HepG2 (cell line): ENCODE data around the gene CBX2. TPM values are rescaled to one million over a fixed set of nuclear protein-coding genes. Genes with fewer than 3 reads are reported as not detected.
A peak's percentile ranks its signal among the peaks of the same experiment; 100 is the strongest.

ENCODE experiments used
- BRD4 ChIP-seq: sonication (generic); formaldehyde crosslinking; IDR thresholded peaks from 2 replicates; pipeline ENCODE4 v1.4.0; 2020; ENCODE audit warnings: missing genetic modification reagents
- JARID2 ChIP-seq: sonication (generic); formaldehyde crosslinking; IDR thresholded peaks from 2 replicates; pipeline ENCODE4 v1.8.1; 2023; ENCODE audit warnings: missing genetic modification reagents, inconsistent platforms; ENCODE audit not compliant: insufficient replicate concordance
- KDM1A ChIP-seq: IDR thresholded peaks from 2 replicates; pipeline ENCODE4 v1.6.1; 2016; ENCODE audit warnings: missing compliant biosample characterization
- KMT2A ChIP-seq: sonication (generic); formaldehyde crosslinking; IDR thresholded peaks from 2 replicates; pipeline ENCODE4 v1.4.0; 2020; ENCODE audit warnings: missing genetic modification reagents
- LBX2 ChIP-seq: sonication (generic); formaldehyde crosslinking; IDR thresholded peaks from 2 replicates; pipeline ENCODE4 v1.5.0; 2020; ENCODE audit warnings: missing genetic modification reagents, mild to moderate bottlenecking, borderline replicate concordance
- MTA1 ChIP-seq: sonication (generic); formaldehyde crosslinking; IDR thresholded peaks from 2 replicates; pipeline ENCODE4 v1.4.0; 2020; ENCODE audit warnings: missing genetic modification reagents, mild to moderate bottlenecking, borderline replicate concordance
- NFAT5 ChIP-seq: sonication (generic); formaldehyde crosslinking; IDR thresholded peaks from 2 replicates; pipeline ENCODE4 v1.4.0; 2020; ENCODE audit warnings: missing genetic modification reagents
- REST ChIP-seq, 2 experiments: IDR thresholded peaks; 2 replicates each; pipeline ENCODE4 v1.6.1; 2011 to 2012; ENCODE audit warnings: low read length in 2 of 2, borderline replicate concordance in 1 of 2, low read depth in 1 of 2, mild to moderate bottlenecking in 1 of 2, moderate library complexity in 1 of 2
- TBX2 ChIP-seq: sonication (generic); formaldehyde crosslinking; IDR thresholded peaks from 2 replicates; pipeline ENCODE4 v1.5.0; 2020; ENCODE audit warnings: missing genetic modification reagents, mild to moderate bottlenecking, borderline replicate concordance
- ZNF136 ChIP-seq: sonication (generic); formaldehyde crosslinking; IDR thresholded peaks from 2 replicates; pipeline ENCODE4 v1.8.1; 2022; ENCODE audit warnings: low read depth, mild to moderate bottlenecking, moderate library complexity, missing genetic modification reagents
- ZNF432 ChIP-seq: sonication (generic); formaldehyde crosslinking; IDR thresholded peaks from 2 replicates; pipeline ENCODE4 v1.5.0; 2020; ENCODE audit warnings: missing genetic modification reagents, mild to moderate bottlenecking, borderline replicate concordance
- ZNF674 ChIP-seq: sonication (generic); formaldehyde crosslinking; IDR thresholded peaks from 2 replicates; pipeline ENCODE4 v1.5.0; 2020; ENCODE audit warnings: low read depth, mild to moderate bottlenecking, missing genetic modification reagents
- polyA plus RNA-seq, 8 experiments: library from polyadenylated mRNA; depleted of rRNA in 3 of 8; stranded (reverse) in 7 of 8; unstranded in 1 of 8; fragments of >200 nt; fragmentation: Illumina TruSeq in 4 of 8; extraction: Trizol in 4 of 8; gene quantifications; 2 replicates each; pipeline versions ENCODE4 v1.2.1 to v1.2.3, GENCODE V29; 2011 to 2016; ENCODE audit warnings: low read depth in 4 of 8, missing spikeins in 1 of 8, mixed read lengths in 1 of 8; ENCODE audit not compliant: insufficient read depth in 1 of 8
- total RNA-seq, 5 experiments: library from RNA; depleted of rRNA; stranded (reverse); fragments of >200 nt; fragmentation: Illumina TruSeq; extraction: Trizol; gene quantifications; 2 replicates each; pipeline ENCODE4 v1.2.3, GENCODE V29; 2016; ENCODE audit warnings: low read depth in 1 of 5
- TF ChIP-seq, protein P1 (sequence below): sonication (generic); formaldehyde crosslinking; IDR thresholded peaks from 2 replicates; pipeline ENCODE4 v1.5.0; 2020; ENCODE audit warnings: missing genetic modification reagents
- TF ChIP-seq, protein P2 (sequence below): sonication (generic); formaldehyde crosslinking; IDR thresholded peaks from 2 replicates; pipeline ENCODE4 v1.5.0; 2020; ENCODE audit warnings: mild to moderate bottlenecking, missing genetic modification reagents

CBX2 gene
- total and polyA plus RNA-seq, 2 of the 13 experiments (the other 11 are each of a cell fraction or from before 2014, with no cell fraction given) = 14.5 to 31.1 TPM

DNA sequence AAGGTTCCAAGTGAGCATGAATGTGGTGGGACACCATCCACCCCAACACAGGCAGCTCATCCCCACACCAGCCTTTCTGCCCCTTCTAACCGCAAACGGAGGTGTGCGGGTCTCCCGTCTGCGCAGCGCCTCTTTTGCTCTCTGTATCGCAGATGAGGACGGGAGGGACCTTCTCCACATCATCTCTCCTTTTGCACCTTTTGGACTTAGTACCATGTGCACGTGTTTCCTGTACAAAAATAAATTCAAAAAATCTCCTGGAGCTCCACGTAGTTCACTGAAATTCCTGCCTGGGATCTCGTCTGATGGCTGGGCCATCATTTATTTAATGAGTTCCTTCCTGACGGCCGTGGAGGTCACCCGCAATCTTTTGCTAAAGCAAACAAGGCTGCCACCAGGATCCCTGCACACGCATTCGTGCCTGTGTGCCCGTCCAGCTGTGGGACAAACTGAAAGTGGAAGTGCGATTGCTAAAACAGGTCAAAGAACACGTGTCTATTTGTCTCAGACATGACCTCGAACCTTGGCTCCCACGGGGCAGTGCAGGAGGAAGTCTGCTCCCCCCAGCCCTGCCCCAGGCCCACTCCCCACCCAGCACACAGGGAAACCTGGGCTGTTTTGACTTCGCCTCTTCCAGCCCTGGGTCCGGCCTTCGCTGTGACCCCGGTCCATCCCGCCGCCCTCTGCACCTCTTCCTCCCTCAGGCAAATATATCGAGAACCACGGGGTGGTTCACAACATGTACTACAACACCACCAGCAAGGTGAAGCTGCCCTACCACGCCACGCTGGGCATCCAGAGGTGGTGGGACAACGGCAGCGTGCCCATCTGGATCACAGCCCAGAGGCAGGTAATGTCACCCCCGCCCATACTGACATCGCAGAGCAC is 44.9 kb upstream of the CBX2 start (continued):
- TF ChIP-seq, protein P1, sequence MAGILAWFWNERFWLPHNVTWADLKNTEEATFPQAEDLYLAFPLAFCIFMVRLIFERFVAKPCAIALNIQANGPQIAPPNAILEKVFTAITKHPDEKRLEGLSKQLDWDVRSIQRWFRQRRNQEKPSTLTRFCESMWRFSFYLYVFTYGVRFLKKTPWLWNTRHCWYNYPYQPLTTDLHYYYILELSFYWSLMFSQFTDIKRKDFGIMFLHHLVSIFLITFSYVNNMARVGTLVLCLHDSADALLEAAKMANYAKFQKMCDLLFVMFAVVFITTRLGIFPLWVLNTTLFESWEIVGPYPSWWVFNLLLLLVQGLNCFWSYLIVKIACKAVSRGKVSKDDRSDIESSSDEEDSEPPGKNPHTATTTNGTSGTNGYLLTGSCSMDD (CRISPR knock-in tag) = no peak
- TF ChIP-seq JARID2 (CRISPR knock-in tag) = no peak
- 0 out of 2 replicates have a peak, but pooled peaks have one; percentile 16 for TF ChIP-seq ZNF136 (CRISPR knock-in tag)
- 0 out of 2 replicates have a peak, but pooled peaks have one; percentile 10 for TF ChIP-seq KDM1A (CRISPR knock-in tag)
- peak; percentile 89 for TF ChIP-seq KMT2A (CRISPR knock-in tag)
- TF ChIP-seq ZNF432 = no peak
- TF ChIP-seq, protein P2, sequence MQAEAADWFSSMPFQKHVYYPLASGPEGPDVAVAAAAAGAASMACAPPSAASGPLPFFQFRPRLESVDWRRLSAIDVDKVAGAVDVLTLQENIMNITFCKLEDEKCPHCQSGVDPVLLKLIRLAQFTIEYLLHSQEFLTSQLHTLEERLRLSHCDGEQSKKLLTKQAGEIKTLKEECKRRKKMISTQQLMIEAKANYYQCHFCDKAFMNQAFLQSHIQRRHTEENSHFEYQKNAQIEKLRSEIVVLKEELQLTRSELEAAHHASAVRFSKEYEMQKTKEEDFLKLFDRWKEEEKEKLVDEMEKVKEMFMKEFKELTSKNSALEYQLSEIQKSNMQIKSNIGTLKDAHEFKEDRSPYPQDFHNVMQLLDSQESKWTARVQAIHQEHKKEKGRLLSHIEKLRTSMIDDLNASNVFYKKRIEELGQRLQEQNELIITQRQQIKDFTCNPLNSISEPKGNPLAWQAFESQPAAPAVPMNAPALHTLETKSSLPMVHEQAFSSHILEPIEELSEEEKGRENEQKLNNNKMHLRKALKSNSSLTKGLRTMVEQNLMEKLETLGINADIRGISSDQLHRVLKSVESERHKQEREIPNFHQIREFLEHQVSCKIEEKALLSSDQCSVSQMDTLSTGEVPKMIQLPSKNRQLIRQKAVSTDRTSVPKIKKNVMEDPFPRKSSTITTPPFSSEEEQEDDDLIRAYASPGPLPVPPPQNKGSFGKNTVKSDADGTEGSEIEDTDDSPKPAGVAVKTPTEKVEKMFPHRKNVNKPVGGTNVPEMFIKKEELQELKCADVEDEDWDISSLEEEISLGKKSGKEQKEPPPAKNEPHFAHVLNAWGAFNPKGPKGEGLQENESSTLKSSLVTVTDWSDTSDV (CRISPR knock-in tag) = no peak
- TF ChIP-seq LBX2 (CRISPR knock-in tag) = no peak
- no peak for TF ChIP-seq ZNF674 (CRISPR knock-in tag)
- TF ChIP-seq MTA1 (CRISPR knock-in tag) = peak; percentile 93; the same call in 1 of the 2 replicates
- TF ChIP-seq NFAT5 (CRISPR knock-in tag) = 0 out of 2 replicates have a peak, but pooled peaks have one; percentile 31
- TF ChIP-seq REST (IDR thresholded peaks at IDR 0.05; ENCODE audit: borderline replicate concordance in 1 of 2, low read depth in 1 of 2, low read length in 2 of 2) = no peak
- no peak; the same call in 1 of the 2 replicates for TF ChIP-seq BRD4 (CRISPR knock-in tag)
- peak; percentile 76 for TF ChIP-seq TBX2
